OCI-LY7 (cell line): ENCODE data around the gene ITGA5.

Experiments
- CTCF ChIP-seq: fragments of 200-600 bp; sonication (generic); conservative IDR thresholded peaks from 2 replicates; pipeline ENCODE4 v1.5.1; 2014; ENCODE audit warnings: mild to moderate bottlenecking, antibody characterized with exemption, low read length, moderate library complexity, mixed read lengths
- EZH2phosphoT487 ChIP-seq: fragments of 200-600 bp; sonication (generic); IDR thresholded peaks from 2 replicates; pipeline ENCODE4 v1.6.1; 2018; ENCODE audit warnings: low read depth, borderline replicate concordance, mild to moderate bottlenecking, mixed run types, antibody characterized with exemption, low read length, moderate library complexity, mixed read lengths

- no peak for TF ChIP-seq CTCF
- no peak for TF ChIP-seq EZH2phosphoT487
Observed at GRCh38 chr12:54421879-54422250, 2.8 kb upstream of the ITGA5 start.
